ENCODE measurements around the gene HECTD2.
A peak's percentile ranks its signal among the peaks of the same experiment; 100 is the strongest.
"Not testable (repeated sequence)": the region's sequence is repeated elsewhere in the genome, so short reads cannot be mapped to it uniquely, and the experiment has no call there.

HECTD2 gene

GRCh38 chr10:91540733-91541132, 130.6 kb downstream of the HECTD2 start:
- no peak for DNase-seq

GRCh38 chr10:91541481-91541880, 131.3 kb downstream of the HECTD2 start:
- DNase-seq = peak; percentile 54

DNA sequence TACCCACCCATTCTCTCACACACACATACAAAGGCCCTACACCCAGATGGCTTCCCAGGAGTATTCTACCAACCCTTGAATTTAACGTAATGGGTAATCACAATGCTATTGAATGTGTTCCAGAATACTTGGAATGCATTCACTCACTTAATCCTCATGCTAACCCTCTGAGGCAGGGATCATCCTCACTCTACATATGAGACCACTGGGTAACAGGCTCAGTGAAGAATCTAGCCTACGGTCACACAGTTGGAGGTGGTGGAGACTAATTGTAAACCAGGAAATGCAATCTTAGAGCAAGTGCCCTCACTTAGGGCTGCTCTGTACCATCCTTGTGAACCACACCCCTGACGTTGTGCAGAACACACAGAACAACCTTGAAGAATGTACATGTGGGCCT, 135.2 kb downstream of the HECTD2 start:
- no peak for DNase-seq

DNA sequence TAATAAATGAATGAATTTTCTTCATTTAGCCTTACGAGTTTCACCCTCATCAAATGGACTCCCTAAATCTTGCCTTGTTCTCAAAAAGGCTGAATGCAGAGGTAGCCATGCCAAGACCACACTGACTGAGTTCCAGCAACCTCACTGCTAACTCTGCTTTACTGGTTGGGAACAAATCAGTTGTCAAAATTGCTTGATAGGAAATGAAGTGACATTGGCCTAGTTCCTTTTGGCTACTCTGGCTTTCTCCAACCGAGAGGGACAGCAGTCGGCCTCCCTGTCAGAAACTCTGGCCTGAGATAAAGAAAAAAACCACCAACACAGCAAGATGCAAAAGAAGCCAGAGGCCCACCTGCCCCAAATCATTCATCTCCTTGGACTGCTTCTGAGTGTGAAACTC, 135.7 kb downstream of the HECTD2 start:
- no peak for DNase-seq

DNA sequence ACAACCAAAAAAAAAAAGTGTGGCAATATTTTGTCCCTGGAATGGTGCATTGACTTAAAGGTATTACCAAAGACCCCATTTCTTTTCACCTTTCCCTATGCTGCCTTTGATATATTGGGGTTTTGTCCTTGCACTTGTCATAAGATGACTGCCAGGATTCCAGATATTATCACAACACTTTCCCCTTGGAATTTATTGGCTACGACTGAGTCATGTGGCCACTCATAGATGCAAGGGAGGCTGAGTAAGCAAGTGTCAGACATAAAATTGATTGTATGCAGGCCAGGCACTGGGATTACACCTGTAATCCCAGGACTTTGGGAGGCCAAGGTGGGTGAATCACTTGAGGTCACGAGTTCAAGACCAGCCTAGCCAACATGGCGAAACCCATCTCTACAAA, 139.1 kb downstream of the HECTD2 start:
- no peak for DNase-seq

DNA sequence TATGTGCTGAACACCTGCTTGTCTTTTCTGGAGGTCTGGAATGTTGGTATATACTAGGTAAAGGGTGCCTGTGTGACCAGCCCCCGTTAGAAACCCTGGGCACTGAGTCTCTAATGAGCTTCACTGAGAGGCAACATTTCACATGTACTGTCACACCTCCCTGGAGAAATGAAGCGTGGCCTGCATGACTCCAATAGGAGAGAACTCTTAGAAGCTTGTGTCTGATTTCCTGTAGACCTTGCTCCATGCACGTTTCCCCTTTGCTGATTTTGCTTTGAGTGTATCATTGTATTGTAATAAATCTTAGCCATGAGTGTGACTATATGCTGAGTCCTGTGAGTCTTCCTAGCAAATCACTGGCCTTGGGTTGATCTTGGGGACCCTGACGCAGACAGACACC, 139.9 kb downstream of the HECTD2 start:
- no peak for DNase-seq

GRCh38 chr10:91551856-91552255, 141.7 kb downstream of the HECTD2 start:
- DNase-seq = peak; percentile 71

GRCh38 chr10:91552274-91553095, 142.3 kb downstream of the HECTD2 start:
- DNase-seq = no peak

- DNase-seq = no peak
Observed at GRCh38 chr10:91555455-91555854, 145.3 kb downstream of the HECTD2 start.

- DNase-seq = no peak
Observed at GRCh38 chr10:91556691-91557566, 146.8 kb downstream of the HECTD2 start.

GRCh38 chr10:91557651-91558111, 147.5 kb downstream of the HECTD2 start:
- DNase-seq = no peak

- no peak for DNase-seq
Observed at GRCh38 chr10:91558473-91558872, 148.3 kb downstream of the HECTD2 start.

DNA sequence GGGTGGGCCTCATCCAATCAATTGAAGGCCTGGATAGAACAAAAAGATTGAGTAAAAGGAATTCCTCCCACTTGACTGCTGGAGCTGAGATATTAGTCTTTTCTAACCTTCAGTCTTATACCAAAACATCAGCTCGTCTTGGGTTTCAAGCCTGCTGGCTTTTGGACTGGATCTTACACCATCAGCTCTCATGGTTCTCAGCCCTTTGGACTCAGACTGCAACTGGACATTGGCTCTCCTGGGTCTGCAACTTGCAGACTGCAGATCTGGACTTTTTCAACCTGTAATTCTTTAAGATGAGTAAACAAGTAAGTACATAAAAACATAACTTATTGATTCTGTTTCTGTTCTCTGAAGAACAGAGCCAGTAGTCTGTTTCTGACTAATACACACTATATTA, 149.0 kb downstream of the HECTD2 start:
- no peak for DNase-seq

- DNase-seq = no peak
Observed at GRCh38 chr10:91559750-91560149, 149.6 kb downstream of the HECTD2 start.

DNA sequence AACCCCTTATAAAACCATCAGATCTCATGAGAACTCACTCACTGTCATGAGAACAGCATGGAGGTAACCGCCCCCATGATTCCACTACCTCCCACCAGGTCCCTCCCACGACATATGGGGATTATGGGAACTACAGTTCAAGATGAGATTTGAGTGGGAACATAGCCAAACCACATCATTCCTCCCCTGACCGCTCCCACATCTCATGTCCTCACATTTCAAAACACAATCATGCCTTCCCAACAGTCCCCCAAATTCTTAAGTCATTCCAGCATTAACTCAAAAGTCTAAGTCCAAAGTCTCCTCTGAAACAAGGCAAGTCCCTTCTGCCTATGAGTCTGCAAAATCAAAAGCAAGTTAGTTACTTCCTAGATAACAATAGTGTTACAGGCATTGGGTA, 150.7 kb downstream of the HECTD2 start:
- not testable (repeated sequence) for DNase-seq

DNA sequence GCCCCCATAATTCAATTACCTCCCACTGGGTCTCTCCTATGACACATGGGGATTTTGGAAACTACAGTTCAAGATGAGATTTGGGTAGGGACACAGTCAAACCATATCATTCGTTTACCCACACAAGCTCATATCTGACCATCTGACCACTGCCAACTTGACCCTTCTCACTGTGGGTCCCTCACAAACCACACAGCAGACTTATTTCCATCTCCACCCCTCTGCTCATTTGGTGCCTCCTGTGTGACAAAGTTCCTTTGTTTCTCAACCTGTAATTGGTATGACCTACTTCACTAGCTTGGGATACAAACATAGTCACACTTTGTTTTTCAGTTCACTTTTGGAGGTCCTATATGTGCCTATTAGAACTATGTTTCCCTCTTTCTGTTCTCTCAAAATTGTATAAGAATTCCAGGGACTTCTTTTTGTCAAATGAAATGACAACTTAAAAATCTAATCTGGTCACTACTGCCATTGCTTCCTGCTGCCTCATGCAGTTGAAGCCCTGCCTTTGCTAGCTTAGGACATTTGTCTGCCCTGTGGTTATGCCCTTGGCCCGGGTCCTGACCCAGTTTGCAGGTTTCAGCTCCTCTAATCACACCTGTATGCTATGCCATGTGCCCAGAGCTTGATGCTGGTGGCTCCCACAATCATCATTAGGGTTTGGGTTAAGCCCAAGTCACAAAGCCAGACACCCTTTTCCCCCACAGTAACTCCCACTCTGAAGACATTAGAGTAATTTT, 152.9 kb downstream of the HECTD2 start:
- DNase-seq = no peak

DNA sequence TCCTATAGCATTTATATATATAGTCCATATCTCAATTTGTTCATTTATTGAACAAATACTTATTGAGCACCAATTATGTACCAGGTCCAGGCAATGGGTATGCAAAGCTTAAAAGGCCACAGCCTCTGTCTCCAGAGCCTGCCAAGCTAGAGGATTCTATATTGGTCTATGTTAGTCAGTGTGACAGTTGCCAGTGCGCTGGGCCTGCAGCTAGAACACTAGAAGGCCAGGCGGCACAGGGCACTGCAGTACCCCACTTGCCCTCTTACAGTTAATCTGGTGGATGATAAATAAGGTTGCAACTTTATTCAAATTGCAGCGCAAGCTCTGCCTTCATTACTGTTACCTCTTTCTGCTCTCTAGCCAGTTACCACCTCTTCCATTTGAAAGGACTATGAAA, 153.9 kb downstream of the HECTD2 start:
- no peak for DNase-seq

All from left hindlimb (tissue), 1 donor.